HepG2 (cell line): ENCODE measurements around the gene RBCK1. TPM values are rescaled to one million over a fixed set of nuclear protein-coding genes. Genes with fewer than 3 reads are reported as not detected.

Experiments used
- DBP ChIP-seq: sonication (generic); formaldehyde crosslinking; IDR thresholded peaks from 2 replicates; pipeline ENCODE4 v1.4.0; 2020; ENCODE audit warnings: missing genetic modification reagents; ENCODE audit errors: not compliant biosample characterization
- FOXO1 ChIP-seq: sonication (generic); formaldehyde crosslinking; IDR thresholded peaks from 2 replicates; pipeline ENCODE4 v1.4.0; 2020; ENCODE audit warnings: missing genetic modification reagents
- HOXA5 ChIP-seq: sonication (generic); formaldehyde crosslinking; IDR thresholded peaks from 2 replicates; pipeline ENCODE4 v1.4.0; 2020; ENCODE audit warnings: missing genetic modification reagents
- KDM6A ChIP-seq: IDR thresholded peaks from 2 replicates; pipeline ENCODE4 v1.6.1; 2016; ENCODE audit warnings: low read depth
- MYNN ChIP-seq: sonication (generic); formaldehyde crosslinking; IDR thresholded peaks from 2 replicates; pipeline ENCODE4 v1.4.0; 2020; ENCODE audit warnings: mild to moderate bottlenecking, low read depth, missing genetic modification reagents
- SCMH1 ChIP-seq: sonication (generic); formaldehyde crosslinking; IDR thresholded peaks from 2 replicates; pipeline ENCODE4 v1.9.0; 2021; ENCODE audit warnings: missing genetic modification reagents, mild to moderate bottlenecking, borderline replicate concordance
- SMARCE1 ChIP-seq: fragments of 450-650 bp; IDR thresholded peaks from 2 replicates; pipeline ENCODE4 v1.6.1; 2017; ENCODE audit warnings: borderline replicate concordance
- SP1 ChIP-seq, 2 experiments: fragments of 450-650 bp in 1 of 2; sonication (generic) in 1 of 2; formaldehyde crosslinking in 1 of 2; IDR thresholded peaks; 2 replicates each; pipeline versions ENCODE4 v1.4.0 to v1.6.1; 2016 to 2020; ENCODE audit warnings: missing genetic modification reagents in 1 of 2
- SRSF9 ChIP-seq: fragments of 200-400 bp; formaldehyde crosslinking; IDR thresholded peaks from 2 replicates; pipeline ENCODE4 v1.6.1; 2018; ENCODE audit warnings: borderline replicate concordance, mild to moderate bottlenecking, low read depth, low read length; ENCODE audit not compliant: insufficient read depth, poor library complexity, severe bottlenecking
- ZBTB21 ChIP-seq: sonication (generic); formaldehyde crosslinking; IDR thresholded peaks from 2 replicates; pipeline ENCODE4 v1.4.0; 2020; ENCODE audit warnings: missing genetic modification reagents
- ZBTB7B ChIP-seq: sonication (generic); formaldehyde crosslinking; IDR thresholded peaks from 2 replicates; pipeline ENCODE4 v1.4.0; 2020; ENCODE audit warnings: missing genetic modification reagents
- ZNF121 ChIP-seq: sonication (generic); formaldehyde crosslinking; IDR thresholded peaks from 2 replicates; pipeline ENCODE4 v1.5.0; 2020; ENCODE audit warnings: mild to moderate bottlenecking, missing genetic modification reagents
- ZNF3 ChIP-seq: IDR thresholded peaks from 2 replicates; pipeline ENCODE4 v1.7.0; 2017; ENCODE audit warnings: inconsistent platforms
- ZNF407 ChIP-seq: sonication (generic); formaldehyde crosslinking; IDR thresholded peaks from one replicate; pipeline ENCODE4 v1.5.1; 2020; ENCODE audit warnings: mild to moderate bottlenecking, missing genetic modification reagents; ENCODE audit errors: not compliant biosample characterization
- ZNF564 ChIP-seq: sonication (generic); formaldehyde crosslinking; IDR thresholded peaks from 2 replicates; pipeline ENCODE4 v1.8.1; 2023; ENCODE audit warnings: mild to moderate bottlenecking, missing genetic modification reagents
- ZNF816 ChIP-seq: sonication (generic); formaldehyde crosslinking; IDR thresholded peaks from 2 replicates; pipeline ENCODE4 v1.8.0; 2022; ENCODE audit warnings: missing genetic modification reagents, mild to moderate bottlenecking, borderline replicate concordance
- polyA plus RNA-seq, 8 experiments: library from polyadenylated mRNA; depleted of rRNA in 3 of 8; stranded (reverse) in 7 of 8; unstranded in 1 of 8; fragments of >200 nt; fragmentation: Illumina TruSeq in 4 of 8; extraction: Trizol in 4 of 8; gene quantifications; 2 replicates each; pipeline versions ENCODE4 v1.2.1 to v1.2.3, GENCODE V29; 2011 to 2016; ENCODE audit warnings: low read depth in 4 of 8, missing spikeins in 1 of 8, mixed read lengths in 1 of 8; ENCODE audit not compliant: insufficient read depth in 1 of 8
- total RNA-seq, 5 experiments: library from RNA; depleted of rRNA; stranded (reverse); fragments of >200 nt; fragmentation: Illumina TruSeq; extraction: Trizol; gene quantifications; 2 replicates each; pipeline ENCODE4 v1.2.3, GENCODE V29; 2016; ENCODE audit warnings: low read depth in 1 of 5
- TF ChIP-seq, protein P1 (sequence below), 2 experiments: fragments of 450-650 bp in 1 of 2; sonication (generic) in 1 of 2; formaldehyde crosslinking; IDR thresholded peaks; 2 replicates each; pipeline versions ENCODE4 v1.5.0 to v1.8.0; 2020 to 2022; ENCODE audit warnings: mild to moderate bottlenecking in 1 of 2, missing genetic modification reagents in 1 of 2
- TF ChIP-seq, protein P2 (sequence below): sonication (generic); formaldehyde crosslinking; IDR thresholded peaks from 2 replicates; pipeline ENCODE4 v1.5.0; 2020; ENCODE audit warnings: mild to moderate bottlenecking, low read depth, missing genetic modification reagents, borderline replicate concordance
- TF ChIP-seq, protein P3 (sequence below): sonication (generic); formaldehyde crosslinking; IDR thresholded peaks from 2 replicates; pipeline ENCODE4 v1.5.0; 2020; ENCODE audit warnings: missing genetic modification reagents

Gene RBCK1
- total and polyA plus RNA-seq, 2 of the 13 experiments (the other 11 are each of a cell fraction or from before 2014, with no cell fraction given) = 149 to 215 TPM

GRCh38 chr20:415820-416322 lies 7.8 kb downstream of the RBCK1 start (continued):
- TF ChIP-seq ZNF407 (CRISPR knock-in tag) (no peak), HOXA5 (CRISPR knock-in tag) (no peak), FOXO1 (CRISPR knock-in tag) (no peak), ZBTB21 (CRISPR knock-in tag) (no peak), ZBTB7B (no peak), MYNN (CRISPR knock-in tag) (no peak), KDM6A (CRISPR knock-in tag) (no peak), SCMH1 (no peak), ZNF121 (peak; percentile 16; the same call in 1 of the 2 replicates), DBP (CRISPR knock-in tag) (no peak), SRSF9 (no peak), ZNF816 (CRISPR knock-in tag) (no peak), SP1 (IDR thresholded peaks at IDR 0.05) (no peak), SP1 (CRISPR knock-in tag; IDR thresholded peaks at IDR 0.05) (no peak), ZNF3 (CRISPR knock-in tag) (no peak), SMARCE1 (no peak), ZNF564 (CRISPR knock-in tag) (no peak)
- TF ChIP-seq, protein P1, sequence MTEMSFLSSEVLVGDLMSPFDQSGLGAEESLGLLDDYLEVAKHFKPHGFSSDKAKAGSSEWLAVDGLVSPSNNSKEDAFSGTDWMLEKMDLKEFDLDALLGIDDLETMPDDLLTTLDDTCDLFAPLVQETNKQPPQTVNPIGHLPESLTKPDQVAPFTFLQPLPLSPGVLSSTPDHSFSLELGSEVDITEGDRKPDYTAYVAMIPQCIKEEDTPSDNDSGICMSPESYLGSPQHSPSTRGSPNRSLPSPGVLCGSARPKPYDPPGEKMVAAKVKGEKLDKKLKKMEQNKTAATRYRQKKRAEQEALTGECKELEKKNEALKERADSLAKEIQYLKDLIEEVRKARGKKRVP (CRISPR knock-in tag; IDR thresholded peaks at IDR 0.05) = no peak
- TF ChIP-seq, protein P2, sequence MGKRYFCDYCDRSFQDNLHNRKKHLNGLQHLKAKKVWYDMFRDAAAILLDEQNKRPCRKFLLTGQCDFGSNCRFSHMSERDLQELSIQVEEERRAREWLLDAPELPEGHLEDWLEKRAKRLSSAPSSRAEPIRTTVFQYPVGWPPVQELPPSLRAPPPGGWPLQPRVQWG = no peak
- TF ChIP-seq, protein P3, sequence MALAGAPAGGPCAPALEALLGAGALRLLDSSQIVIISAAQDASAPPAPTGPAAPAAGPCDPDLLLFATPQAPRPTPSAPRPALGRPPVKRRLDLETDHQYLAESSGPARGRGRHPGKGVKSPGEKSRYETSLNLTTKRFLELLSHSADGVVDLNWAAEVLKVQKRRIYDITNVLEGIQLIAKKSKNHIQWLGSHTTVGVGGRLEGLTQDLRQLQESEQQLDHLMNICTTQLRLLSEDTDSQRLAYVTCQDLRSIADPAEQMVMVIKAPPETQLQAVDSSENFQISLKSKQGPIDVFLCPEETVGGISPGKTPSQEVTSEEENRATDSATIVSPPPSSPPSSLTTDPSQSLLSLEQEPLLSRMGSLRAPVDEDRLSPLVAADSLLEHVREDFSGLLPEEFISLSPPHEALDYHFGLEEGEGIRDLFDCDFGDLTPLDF (CRISPR knock-in tag) = no peak
